ENCODE data around the gene IL19.
"Not testable (repeated sequence)": the region's sequence is repeated elsewhere in the genome, so short reads cannot be mapped to it uniquely, and the experiment has no call there.

IL19 gene

GRCh38 chr1:206741142-206741701 is 29.4 kb upstream of the IL19 start:
- DNase-seq (ENCODE audit: low spot score): no peak

GRCh38 chr1:206742719-206743383 is 27.7 kb upstream of the IL19 start:
- no peak for DNase-seq (ENCODE audit: low spot score)

- DNase-seq (ENCODE audit: low spot score): no peak
Measured at GRCh38 chr1:206744683-206745082, 25.9 kb upstream of the IL19 start.

- no peak for DNase-seq (ENCODE audit: low spot score)
Measured at GRCh38 chr1:206745301-206745700, 25.3 kb upstream of the IL19 start.

- no peak for DNase-seq (ENCODE audit: low spot score)
Measured at GRCh38 chr1:206748348-206749030, 22.1 kb upstream of the IL19 start.

GRCh38 chr1:206751891-206752290 is 18.7 kb upstream of the IL19 start:
- no peak for DNase-seq (ENCODE audit: low spot score)

- no peak for DNase-seq (ENCODE audit: low spot score)
Measured at GRCh38 chr1:206752481-206752880, 18.1 kb upstream of the IL19 start.

- no peak for DNase-seq (ENCODE audit: low spot score)
Measured at GRCh38 chr1:206753141-206753540, 17.4 kb upstream of the IL19 start.

GRCh38 chr1:206754011-206754410 is 16.6 kb upstream of the IL19 start:
- no peak for DNase-seq (ENCODE audit: low spot score)

GRCh38 chr1:206757524-206758266 is 12.9 kb upstream of the IL19 start:
- no peak for DNase-seq (ENCODE audit: low spot score)

- no peak for DNase-seq (ENCODE audit: low spot score)
Measured at GRCh38 chr1:206760590-206760989, 10.0 kb upstream of the IL19 start.

- DNase-seq (ENCODE audit: low spot score): no peak
Measured at GRCh38 chr1:206761159-206761768, 9.3 kb upstream of the IL19 start.

- not testable (repeated sequence) for DNase-seq (ENCODE audit: low spot score)
Measured at GRCh38 chr1:206762741-206763364, 7.7 kb upstream of the IL19 start.

GRCh38 chr1:206765771-206766170 is 4.8 kb upstream of the IL19 start:
- not testable (repeated sequence) for DNase-seq (ENCODE audit: low spot score)

GRCh38 chr1:206766251-206766856 is 4.2 kb upstream of the IL19 start:
- DNase-seq (ENCODE audit: low spot score): peak; percentile 39

- no peak for DNase-seq (ENCODE audit: low spot score)
Measured at GRCh38 chr1:206768472-206769303, 1.9 kb upstream of the IL19 start.

- DNase-seq (ENCODE audit: low spot score): no peak
Measured at GRCh38 chr1:206769304-206769731, 1.3 kb upstream of the IL19 start.

GRCh38 chr1:206771338-206771692 is 742 bp downstream of the IL19 start:
- no peak for DNase-seq (ENCODE audit: low spot score)

GRCh38 chr1:206772243-206772937 is 1.8 kb downstream of the IL19 start, which contains the start of gene IL10:
IL10 (minus strand) TSS chr1:206772494; CDS start chr1:206772435, 59 bp downstream.
- no peak for DNase-seq (ENCODE audit: low spot score)

GRCh38 chr1:206774093-206774492 is 3.5 kb downstream of the IL19 start:
- DNase-seq (ENCODE audit: low spot score): no peak

Measured in LoVo (cell line).